Thyroid gland (tissue), 4 donors: Measurements from ENCODE around the gene RNF145.

Source experiments
- CTCF ChIP-seq, 6 experiments: fragments of 200-600 bp in 3 of 6; fragments of 450-650 bp in 3 of 6; sonication (generic) in 3 of 6; IDR thresholded peaks; one replicate each; pipeline ENCODE4 v1.5.1; 2016 to 2019; ENCODE audit warnings: antibody characterized with exemption in 6 of 6, mild to moderate bottlenecking in 2 of 6, inconsistent platforms in 1 of 6, moderate library complexity in 1 of 6
- POLR2A ChIP-seq, 2 donors: fragments of 450-650 bp; IDR thresholded peaks; one replicate each; pipeline ENCODE4 v1.6.1; 2017; ENCODE audit warnings: antibody characterized with exemption in 2 of 2, mild to moderate bottlenecking in 2 of 2, moderate library complexity in 1 of 2

GRCh38 chr5:159211729-159212174 lies 2.4 kb upstream of the RNF145 start:
- TF ChIP-seq CTCF (IDR thresholded peaks at IDR 0.05): no peak
- no peak for TF ChIP-seq POLR2A (IDR thresholded peaks at IDR 0.05)
